Measurements from ENCODE around the gene HMCN1. TPM values are rescaled to one million over a fixed set of nuclear protein-coding genes. Genes with fewer than 3 reads are reported as not detected.

The HMCN1 gene
- polyA plus RNA-seq, 1 of the 3 experiments (the other 2 are of a cell fraction), result 59.5 TPM

DNA sequence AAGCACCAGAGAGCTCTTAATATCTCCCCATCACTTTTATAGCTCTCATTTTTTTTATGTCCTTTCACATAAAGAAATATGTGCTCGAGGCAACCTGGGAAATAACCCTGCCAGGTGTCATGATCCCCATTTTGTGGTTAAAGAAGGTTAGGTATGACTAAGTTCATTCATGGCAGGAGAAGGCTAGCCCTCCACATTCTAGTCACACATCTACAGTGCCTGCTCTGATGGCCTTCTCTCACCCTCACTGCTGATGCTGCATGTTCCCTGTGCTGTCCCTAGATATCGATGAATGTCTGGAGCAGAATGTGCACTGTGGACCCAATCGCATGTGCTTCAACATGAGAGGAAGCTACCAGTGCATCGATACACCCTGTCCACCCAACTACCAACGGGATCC, 453.4 kb downstream of the HMCN1 start:
- Histone ChIP-seq H3K79me2 (ENCODE audit: insufficient read depth) (no peaks in the 10 kb centered on the region), H3K9ac (peak overlapping the region; percentile 65; the same call in 1 of the 2 replicates), H3K27me3 (ENCODE audit: insufficient read depth) (no peaks in the 10 kb centered on the region), H3K9me2 (no peaks in the 10 kb centered on the region), H3K36me3 (replicated peaks in 1 of 2; ENCODE audit: control insufficient read depth in 1 of 2, insufficient read depth in 2 of 2, low read length in 1 of 2) (peaks cover 0 to 10% of the 10 kb centered on the region in 2 experiments), H3K9me3 (no peaks in the 10 kb centered on the region), H3K27ac (ENCODE audit: low read depth in 2 of 2, low read length in 1 of 2) (peak overlapping the region; percentile 89 to 97), H3K4me1 (ENCODE audit: control insufficient read depth in 1 of 2, insufficient read depth in 2 of 2, low read depth in 1 of 2, low read length in 1 of 2) (peaks cover 29 to 38% of the 10 kb centered on the region in 2 experiments; a peak in 3 of 4 replicates), H3F3A (replicated peaks; ENCODE audit: insufficient read depth) (peaks cover 64% of the 10 kb centered on the region), H4K20me1 (ENCODE audit: insufficient read depth) (no peaks in the 10 kb centered on the region), H3K4me3 (ENCODE audit: low read depth in 2 of 2, low read length in 1 of 2) (peak overlapping the region in 1 of 2 experiments; percentile 35; a peak in 2 of 4 replicates), H3K4me2 (peak overlapping the region; percentile 66), H2AFZ (ENCODE audit: low read depth) (no peak overlapping the region)
- no peak for DNase-seq
- no peak for TF ChIP-seq RFX5 (IDR thresholded peaks at IDR 0.05; ENCODE audit: low read length)
- no peak for TF ChIP-seq JUND (IDR thresholded peaks at IDR 0.05)
- no peak for TF ChIP-seq SIN3A (IDR thresholded peaks at IDR 0.05; ENCODE audit: borderline replicate concordance, low read depth, low read length)
- no peak for TF ChIP-seq FOSL2 (IDR thresholded peaks at IDR 0.05; ENCODE audit: borderline replicate concordance, low read depth)
- TF ChIP-seq TAF1 (IDR thresholded peaks at IDR 0.05; ENCODE audit: borderline replicate concordance, low read depth, low read length), result no peak
- no peak for TF ChIP-seq TEAD4 (IDR thresholded peaks at IDR 0.05; ENCODE audit: borderline replicate concordance, insufficient read depth)
- TF ChIP-seq MXI1 (IDR thresholded peaks at IDR 0.05; ENCODE audit: low read depth, low read length), result no peak
- TF ChIP-seq CHD2 (IDR thresholded peaks at IDR 0.05; ENCODE audit: low read length, partially characterized antibody), result no peak
- no peak for TF ChIP-seq RXRA (IDR thresholded peaks at IDR 0.05; ENCODE audit: borderline replicate concordance, low read depth)
- TF ChIP-seq MEF2A (IDR thresholded peaks at IDR 0.05; ENCODE audit: borderline replicate concordance, low read depth), result no peak
- no peak for TF ChIP-seq CTCF (IDR thresholded peaks at IDR 0.05)
- TF ChIP-seq EZH2phosphoT487 (IDR thresholded peaks at IDR 0.05; ENCODE audit: borderline replicate concordance, low read depth), result no peak
- TF ChIP-seq, protein P1, sequence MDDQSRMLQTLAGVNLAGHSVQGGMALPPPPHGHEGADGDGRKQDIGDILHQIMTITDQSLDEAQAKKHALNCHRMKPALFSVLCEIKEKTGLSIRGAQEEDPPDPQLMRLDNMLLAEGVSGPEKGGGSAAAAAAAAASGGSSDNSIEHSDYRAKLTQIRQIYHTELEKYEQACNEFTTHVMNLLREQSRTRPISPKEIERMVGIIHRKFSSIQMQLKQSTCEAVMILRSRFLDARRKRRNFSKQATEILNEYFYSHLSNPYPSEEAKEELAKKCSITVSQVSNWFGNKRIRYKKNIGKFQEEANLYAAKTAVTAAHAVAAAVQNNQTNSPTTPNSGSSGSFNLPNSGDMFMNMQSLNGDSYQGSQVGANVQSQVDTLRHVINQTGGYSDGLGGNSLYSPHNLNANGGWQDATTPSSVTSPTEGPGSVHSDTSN (IDR thresholded peaks at IDR 0.05), result no peak
- TF ChIP-seq IRF3 (IDR thresholded peaks at IDR 0.05; ENCODE audit: low read depth, low read length), result no peak
- TF ChIP-seq ELF1 (IDR thresholded peaks at IDR 0.05), result no peak
- TF ChIP-seq YY1 (IDR thresholded peaks at IDR 0.05; ENCODE audit: low read depth), result no peak
- no peak for TF ChIP-seq RAD21 (IDR thresholded peaks at IDR 0.05; ENCODE audit: low read length)
- WGBS (ENCODE audit: low lambda C conversion rate), result 13% methylated on average over 5 of the region's 5 CpGs
- POLR2A ChIA-PET, result no interaction called here
- CTCF ChIA-PET, result no interaction called here
